GM03348 (cell line): ENCODE measurements around the gene VSIG2.
A peak's percentile ranks its signal among the peaks of the same experiment; 100 is the strongest.
"Not testable (repeated sequence)": the region's sequence is repeated elsewhere in the genome, so short reads cannot be mapped to it uniquely, and the experiment has no call there.

Experiments used
- DNase-seq: peaks from one replicate; pipeline ENCODE4 v3.0.0; 2012; ENCODE audit warnings: low spot score

Gene VSIG2, protein sequence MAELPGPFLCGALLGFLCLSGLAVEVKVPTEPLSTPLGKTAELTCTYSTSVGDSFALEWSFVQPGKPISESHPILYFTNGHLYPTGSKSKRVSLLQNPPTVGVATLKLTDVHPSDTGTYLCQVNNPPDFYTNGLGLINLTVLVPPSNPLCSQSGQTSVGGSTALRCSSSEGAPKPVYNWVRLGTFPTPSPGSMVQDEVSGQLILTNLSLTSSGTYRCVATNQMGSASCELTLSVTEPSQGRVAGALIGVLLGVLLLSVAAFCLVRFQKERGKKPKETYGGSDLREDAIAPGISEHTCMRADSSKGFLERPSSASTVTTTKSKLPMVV

GRCh38 chr11:124751741-124752470 is at the start of gene VSIG2:
Gene VSIG2 (minus strand): TSS chr11:124752255. CDS start chr11:124752137, 118 bp downstream.
- DNase-seq = no peak

- DNase-seq = peak; percentile 42
Measured at GRCh38 chr11:124801014-124801413, 49.0 kb upstream of the VSIG2 start.

- peak; percentile 93 for DNase-seq
Measured at GRCh38 chr11:124800226-124800929, 48.3 kb upstream of the VSIG2 start, which contains the start of gene MSANTD2. Gene MSANTD2 (minus strand): TSS chr11:124800406. CDS start chr11:124800380, 26 bp downstream.

- peak; percentile 64 for DNase-seq
Measured at GRCh38 chr11:124799348-124800225, 47.5 kb upstream of the VSIG2 start.

GRCh38 chr11:124798991-124799347 is 46.9 kb upstream of the VSIG2 start:
- DNase-seq = peak; percentile 56

- no peak for DNase-seq
Measured at GRCh38 chr11:124796312-124796711, 44.3 kb upstream of the VSIG2 start.

- DNase-seq = peak; percentile 52
Measured at GRCh38 chr11:124793466-124794278, 41.6 kb upstream of the VSIG2 start.

DNA sequence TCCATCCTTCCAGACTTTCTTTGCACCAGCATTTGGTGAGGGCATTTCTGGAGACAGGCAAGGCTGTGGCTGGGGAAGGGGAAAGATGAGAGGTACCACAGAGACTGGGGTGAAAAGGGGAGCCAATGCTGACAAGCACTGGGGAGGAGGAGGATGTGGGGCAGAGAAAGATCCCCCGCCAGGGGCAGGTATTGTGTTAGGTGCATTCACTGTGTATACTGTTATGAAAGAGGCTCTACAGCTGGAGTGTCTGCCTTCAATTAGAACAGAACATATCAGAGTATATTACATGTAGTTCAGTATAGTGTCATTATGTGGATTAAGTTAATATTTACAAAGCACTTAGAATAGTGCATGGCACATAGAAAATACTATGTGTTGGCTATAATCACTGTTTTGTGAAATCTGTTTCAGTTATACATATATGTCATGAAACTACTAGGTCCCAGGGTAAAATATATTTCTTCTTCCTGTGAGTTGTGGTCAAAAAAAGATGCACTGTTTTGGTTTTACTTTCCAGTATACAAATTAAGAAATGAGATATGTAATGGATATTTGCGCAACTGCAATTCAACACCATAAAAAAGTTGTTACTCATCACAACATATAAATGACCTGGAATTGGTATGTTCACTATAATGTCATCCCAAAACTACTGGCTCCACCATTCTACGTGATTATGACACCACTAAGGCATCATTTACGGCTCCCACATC is 39.7 kb upstream of the VSIG2 start:
- no peak for DNase-seq

- peak; percentile 7 for DNase-seq
Measured at GRCh38 chr11:124788521-124788920, 36.5 kb upstream of the VSIG2 start.

DNA sequence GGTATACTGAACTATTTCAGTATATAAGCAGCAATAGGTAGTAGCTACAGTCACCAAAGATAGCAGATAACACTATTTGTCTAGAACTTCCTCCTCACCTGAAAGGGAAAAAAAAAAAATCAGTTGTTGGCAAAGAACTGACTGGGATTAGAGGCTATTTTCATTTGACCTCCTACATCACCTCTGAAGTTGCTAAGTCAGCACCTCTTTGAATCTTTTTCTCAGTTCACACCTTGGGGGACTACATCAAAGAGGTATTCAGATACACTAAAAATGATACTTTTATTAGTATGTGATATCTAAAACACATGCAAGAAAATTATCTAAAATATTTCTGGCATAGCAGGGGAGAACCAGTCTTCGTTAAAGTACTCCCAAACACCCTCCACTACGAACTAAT is 32.0 kb upstream of the VSIG2 start:
- DNase-seq = no peak

DNA sequence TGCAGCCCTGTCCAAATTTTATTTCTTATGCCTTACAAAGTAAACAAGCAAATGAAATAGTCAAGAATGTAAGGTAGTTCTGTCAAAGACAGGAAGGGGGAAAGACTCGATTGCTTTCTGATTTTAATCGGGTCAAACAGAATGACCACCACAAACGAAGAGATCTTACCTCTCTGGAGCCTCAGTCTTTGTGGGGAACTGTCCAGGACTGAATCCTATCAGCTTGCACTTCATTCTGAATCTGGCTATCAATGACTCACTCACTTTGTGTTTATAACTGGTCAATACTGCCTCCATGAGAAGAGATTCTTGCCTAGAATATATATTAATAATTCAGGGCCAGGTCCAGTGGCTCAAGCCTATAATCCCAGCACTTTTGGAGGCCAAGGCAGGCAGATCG is 30.9 kb upstream of the VSIG2 start:
- DNase-seq = no peak

- DNase-seq = no peak
Measured at GRCh38 chr11:124779568-124779967, 27.5 kb upstream of the VSIG2 start.

DNA sequence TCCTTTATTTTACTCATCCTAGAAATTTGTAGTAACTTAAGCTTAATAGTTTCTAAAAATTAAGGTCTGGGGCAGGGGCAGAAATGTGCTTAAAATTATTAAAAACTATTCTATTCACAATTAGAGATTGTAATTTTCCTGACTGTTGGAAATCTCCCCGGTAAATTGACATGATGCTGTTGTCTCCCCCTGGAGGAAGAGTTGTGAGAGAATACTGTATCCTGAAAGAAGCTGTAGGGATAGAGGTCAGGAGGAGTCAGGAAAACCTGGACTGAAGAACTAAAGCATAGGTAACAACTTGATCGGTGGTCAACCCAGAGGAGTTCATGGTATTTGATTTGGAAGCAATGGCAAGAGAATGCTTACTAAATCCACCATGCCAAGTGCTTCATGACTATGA is 26.2 kb upstream of the VSIG2 start:
- no peak for DNase-seq

DNA sequence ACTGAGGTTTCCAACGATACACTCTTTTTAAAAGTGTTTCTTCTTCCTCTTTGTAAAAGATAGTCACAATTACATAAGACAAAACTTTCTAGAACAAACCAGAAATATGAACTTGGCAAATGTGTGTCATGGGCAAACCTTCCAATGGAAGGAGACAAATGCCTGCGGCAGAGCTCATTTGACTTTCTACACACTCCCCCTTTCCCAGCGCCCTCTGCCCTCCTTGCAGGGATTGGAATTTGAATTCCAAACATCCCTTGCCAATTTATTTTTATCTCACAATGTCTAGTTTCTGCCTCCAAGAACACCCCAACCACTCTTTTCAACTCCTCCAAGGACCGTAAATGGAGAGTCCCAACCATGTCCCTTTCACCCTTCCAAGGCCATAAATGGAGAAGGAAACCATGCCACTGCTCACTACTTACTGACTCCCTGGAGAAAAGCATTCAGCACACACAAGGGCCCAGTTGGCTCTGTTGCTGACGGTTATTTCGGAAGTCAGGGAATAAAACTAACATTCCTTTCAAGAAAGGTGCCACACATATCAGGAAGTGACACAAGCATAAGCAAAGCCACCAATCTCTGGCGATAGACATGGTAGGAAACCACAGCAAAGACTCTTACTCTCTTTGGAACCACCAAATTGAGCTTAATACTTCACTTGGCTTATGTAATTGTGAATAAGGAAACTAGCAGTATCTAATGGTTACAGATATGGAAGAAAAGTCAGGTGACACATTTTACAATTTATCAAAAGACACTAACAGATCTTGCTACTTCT is 25.0 kb upstream of the VSIG2 start:
- no peak for DNase-seq

GRCh38 chr11:124770959-124771358 is 18.9 kb upstream of the VSIG2 start:
- DNase-seq = not testable (repeated sequence)

DNA sequence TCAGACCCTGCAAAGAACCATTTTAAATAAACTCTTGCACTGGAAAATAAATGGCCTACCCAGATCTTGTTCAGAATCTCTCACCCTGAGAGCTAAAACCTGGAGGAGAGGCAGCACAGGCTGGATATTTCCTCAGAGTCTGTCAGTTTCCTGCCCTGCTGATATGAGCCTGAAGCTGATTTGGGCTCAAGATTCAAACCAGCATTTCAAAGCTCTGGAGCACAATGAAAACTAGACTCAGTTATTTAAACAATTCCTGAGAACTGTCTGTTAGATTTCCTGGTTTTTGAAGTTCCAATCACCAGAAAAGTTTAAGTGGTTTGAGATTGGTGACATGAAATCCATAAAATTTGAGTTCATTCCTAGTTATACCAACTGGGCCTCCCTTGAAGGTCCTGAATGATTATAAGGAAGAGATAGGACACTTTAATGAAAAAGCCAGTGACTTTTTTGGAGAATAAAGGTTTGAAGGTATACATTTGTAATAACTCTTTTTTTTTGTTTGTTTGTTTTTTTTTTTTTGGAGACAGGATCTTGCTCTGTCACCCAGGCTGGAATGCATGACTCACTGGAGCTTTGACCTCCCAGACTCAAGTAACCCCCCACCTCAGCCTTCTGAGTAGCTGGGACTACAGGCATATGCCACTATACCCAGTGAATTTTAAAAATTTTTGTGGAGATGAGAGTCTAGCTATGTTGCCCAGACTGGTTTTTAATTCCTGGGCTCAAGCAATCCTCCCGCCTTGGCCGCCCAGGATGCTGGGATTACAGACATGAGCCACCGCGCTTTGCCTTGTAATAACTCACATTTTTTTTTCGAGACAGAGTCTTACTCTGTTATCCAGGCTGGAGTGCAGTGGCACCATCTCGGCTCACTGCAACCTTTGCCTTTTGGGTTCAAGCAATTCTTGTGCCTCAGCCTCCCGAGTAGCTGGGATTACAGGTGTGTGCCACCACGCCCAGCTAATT is 18.0 kb upstream of the VSIG2 start:
- no peak for DNase-seq

- no peak for DNase-seq
Measured at GRCh38 chr11:124768914-124769313, 16.9 kb upstream of the VSIG2 start.

- no peak for DNase-seq
Measured at GRCh38 chr11:124766156-124766555, 14.1 kb upstream of the VSIG2 start.
